ENCODE results near the gene RICTOR. TPM values are rescaled to one million over a fixed set of nuclear protein-coding genes. Genes with fewer than 3 reads are reported as not detected.

Gene RICTOR
- total and polyA plus RNA-seq, 2 donors (not counting 1 experiment from before 2014, with no cell fraction given) = 17.1 to 26.3 TPM

- Histone ChIP-seq H2AFZ (ENCODE audit: low read length) (no peak overlapping the region), H3K27me3 (ENCODE audit: control insufficient read depth, insufficient read depth, low read length) (no peaks in the 10 kb centered on the region), H3K79me2 (ENCODE audit: control insufficient read depth, insufficient read depth, low read length) (no peaks in the 10 kb centered on the region), H3K4me3 (replicated peaks in 1 of 4; ENCODE audit: control extremely low read depth in 1 of 4, insufficient read depth in 1 of 4, low read depth in 3 of 4, low read length in 4 of 4) (no peak overlapping the region), H3K36me3 (ENCODE audit: control insufficient read depth, insufficient read depth, low read length) (no peaks in the 10 kb centered on the region), H4K20me1 (ENCODE audit: control insufficient read depth, extremely low read depth, insufficient read depth, low read length) (no peaks in the 10 kb centered on the region), H3K4me2 (ENCODE audit: extremely low read depth, insufficient read depth, low read length) (no peak overlapping the region), H3K4me1 (ENCODE audit: control insufficient read depth, extremely low read depth, insufficient read depth, low read length) (no peaks in the 10 kb centered on the region), H3K9me3 (ENCODE audit: control insufficient read depth, insufficient read depth, low read depth, low read length) (no peaks in the 10 kb centered on the region), H3K9ac (ENCODE audit: insufficient read depth, low read length) (no peak overlapping the region), H3K27ac (ENCODE audit: insufficient read depth, low read length) (no peak overlapping the region)
- TF ChIP-seq CTCF (conservative IDR thresholded peaks at IDR 0.05 in 1 of 2, IDR thresholded peaks at IDR 0.05 in 1 of 2; ENCODE audit: low read depth in 1 of 2, low read length in 2 of 2) (no peak), EZH2 (IDR thresholded peaks at IDR 0.05; ENCODE audit: low read length, missing control alignments) (no peak)
- no peak for DNase-seq (ENCODE audit: low read depth in 2 of 2)
Observed at GRCh38 chr5:39083968-39084367, 9.8 kb upstream of the RICTOR start.

GRCh38 chr5:39082995-39083394 lies 8.8 kb upstream of the RICTOR start:
- Histone ChIP-seq H3K9me3 (ENCODE audit: control insufficient read depth, insufficient read depth, low read depth, low read length) (no peaks in the 10 kb centered on the region), H3K4me2 (ENCODE audit: extremely low read depth, insufficient read depth, low read length) (no peak overlapping the region), H3K4me3 (replicated peaks in 1 of 4; ENCODE audit: control extremely low read depth in 1 of 4, insufficient read depth in 1 of 4, low read depth in 3 of 4, low read length in 4 of 4) (no peak overlapping the region), H3K4me1 (ENCODE audit: control insufficient read depth, extremely low read depth, insufficient read depth, low read length) (no peaks in the 10 kb centered on the region), H2AFZ (ENCODE audit: low read length) (no peak overlapping the region), H3K9ac (ENCODE audit: insufficient read depth, low read length) (no peak overlapping the region), H3K27me3 (ENCODE audit: control insufficient read depth, insufficient read depth, low read length) (no peaks in the 10 kb centered on the region), H4K20me1 (ENCODE audit: control insufficient read depth, extremely low read depth, insufficient read depth, low read length) (no peaks in the 10 kb centered on the region), H3K79me2 (ENCODE audit: control insufficient read depth, insufficient read depth, low read length) (no peaks in the 10 kb centered on the region), H3K27ac (ENCODE audit: insufficient read depth, low read length) (no peak overlapping the region), H3K36me3 (ENCODE audit: control insufficient read depth, insufficient read depth, low read length) (no peaks in the 10 kb centered on the region)
- TF ChIP-seq EZH2 (IDR thresholded peaks at IDR 0.05; ENCODE audit: low read length, missing control alignments) = no peak
- TF ChIP-seq CTCF (conservative IDR thresholded peaks at IDR 0.05 in 1 of 2, IDR thresholded peaks at IDR 0.05 in 1 of 2; ENCODE audit: low read depth in 1 of 2, low read length in 2 of 2) = no peak
- DNase-seq (ENCODE audit: low read depth in 2 of 2) = no peak

GRCh38 chr5:39080597-39081204 lies 6.5 kb upstream of the RICTOR start:
- Histone ChIP-seq H3K4me2 (ENCODE audit: extremely low read depth, insufficient read depth, low read length) (no peak overlapping the region), H3K9me3 (ENCODE audit: control insufficient read depth, insufficient read depth, low read depth, low read length) (no peaks in the 10 kb centered on the region)

More at GRCh38 chr5:39080597-39081204, 6.5 kb upstream of the RICTOR start:
- DNase-seq (ENCODE audit: low read depth in 2 of 2) = peak; percentile 70 to 87
- H4K20me1 ChIP-seq (ENCODE audit: control insufficient read depth, extremely low read depth, insufficient read depth, low read length) = no peaks in the 10 kb centered on the region
- no peak overlapping the region for H3K4me3 ChIP-seq (replicated peaks in 1 of 4; ENCODE audit: control extremely low read depth in 1 of 4, insufficient read depth in 1 of 4, low read depth in 3 of 4, low read length in 4 of 4)
- H3K27ac ChIP-seq (ENCODE audit: insufficient read depth, low read length) = no peak overlapping the region
- no peak overlapping the region for H2AFZ ChIP-seq (ENCODE audit: low read length)
- peaks cover 3% of the 10 kb centered on the region for H3K4me1 ChIP-seq (ENCODE audit: control insufficient read depth, extremely low read depth, insufficient read depth, low read length)
- H3K27me3 ChIP-seq (ENCODE audit: control insufficient read depth, insufficient read depth, low read length) = no peaks in the 10 kb centered on the region
- H3K36me3 ChIP-seq (ENCODE audit: control insufficient read depth, insufficient read depth, low read length) = no peaks in the 10 kb centered on the region
- H3K9ac ChIP-seq (ENCODE audit: insufficient read depth, low read length) = no peak overlapping the region
- no peaks in the 10 kb centered on the region for H3K79me2 ChIP-seq (ENCODE audit: control insufficient read depth, insufficient read depth, low read length)
- TF ChIP-seq CTCF (conservative IDR thresholded peaks at IDR 0.05 in 1 of 2, IDR thresholded peaks at IDR 0.05 in 1 of 2; ENCODE audit: low read depth in 1 of 2, low read length in 2 of 2) = peak; percentile 93 to 94
- no peak for TF ChIP-seq EZH2 (IDR thresholded peaks at IDR 0.05; ENCODE audit: low read length, missing control alignments)
